Inflammatory macrophage treated with lipopolysaccharide for 4 hours (primary cell): Measurements from ENCODE around the gene TMC6.
"Not testable (repeated sequence)": the region's sequence is repeated elsewhere in the genome, so short reads cannot be mapped to it uniquely, and the experiment has no call there.

Experiments
- DNase-seq: peaks from one replicate; pipeline ENCODE4 v3.0.0-alpha.2; 2020

TMC6 gene

DNA sequence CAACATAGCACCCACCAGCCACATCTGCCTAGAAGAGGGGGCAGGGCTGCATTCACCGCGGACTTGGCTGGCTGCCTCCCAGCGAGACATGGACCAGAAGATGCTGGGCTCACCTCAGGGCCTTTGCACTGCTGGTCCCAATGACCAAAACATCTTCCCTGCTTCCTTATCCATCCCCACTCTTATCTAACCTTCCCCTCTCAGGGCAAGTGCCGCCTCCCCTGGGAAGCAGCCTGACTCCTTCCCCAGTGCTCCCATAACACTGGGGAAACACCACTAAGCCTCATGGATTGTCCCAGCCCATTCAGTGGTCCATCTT, 5.7 kb downstream of the TMC6 start:
- DNase-seq: no peak

DNA sequence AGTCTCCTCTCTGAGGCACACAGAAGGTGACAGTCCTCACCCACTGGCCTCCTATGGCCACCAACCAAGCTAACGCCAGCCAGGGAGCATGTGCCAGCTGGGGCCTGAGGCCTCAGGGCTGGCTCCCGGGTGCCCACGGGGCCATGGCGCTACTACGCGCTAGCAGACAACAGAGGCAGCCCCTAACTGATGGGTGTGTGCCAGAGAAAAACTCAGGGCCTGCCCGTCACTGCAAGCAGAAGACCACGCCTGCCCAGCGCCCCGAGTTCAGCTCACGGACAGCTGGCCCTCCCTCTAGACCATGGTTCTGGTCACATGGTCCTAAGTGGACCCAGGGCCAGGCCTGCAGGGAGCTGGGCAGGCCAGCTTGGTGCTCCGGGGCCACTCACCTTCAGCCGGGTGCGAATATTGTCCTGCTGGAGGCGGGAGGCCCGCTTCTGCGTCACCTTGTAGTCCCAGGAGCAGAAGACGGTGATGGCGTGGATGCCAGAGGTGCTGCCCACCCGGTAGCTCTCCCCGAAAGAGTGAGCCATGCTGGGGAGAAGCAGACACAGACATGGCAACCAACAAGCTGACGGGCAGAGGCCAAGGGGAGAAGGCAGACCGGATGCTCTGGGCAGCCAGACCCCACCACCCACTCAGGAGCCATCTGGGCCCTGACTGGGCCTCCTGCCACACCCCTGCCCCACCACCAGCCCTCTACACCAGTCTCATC, 6.2 kb downstream of the TMC6 start:
- DNase-seq: no peak

DNA sequence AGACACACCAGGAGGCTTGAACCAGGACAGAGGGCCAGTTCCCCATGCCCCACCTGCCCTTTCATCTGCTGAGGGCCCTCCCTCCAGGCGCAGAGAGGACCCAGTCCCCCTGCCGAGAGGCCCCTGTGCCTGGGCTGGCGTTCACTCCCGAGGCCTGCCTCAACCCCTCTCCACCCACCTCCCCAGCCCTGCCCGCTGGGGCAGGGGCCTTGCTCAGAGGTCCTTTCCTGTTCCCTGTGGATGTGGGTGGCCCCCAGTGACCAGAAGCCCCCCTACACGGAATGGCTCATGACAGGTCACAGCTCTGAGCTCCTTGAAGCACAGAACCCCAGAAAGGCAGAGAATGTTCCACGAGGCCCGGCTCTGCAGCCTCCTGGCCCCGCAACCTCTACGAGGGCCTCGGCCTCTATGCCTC, 6.7 kb downstream of the TMC6 start:
- DNase-seq: no peak

DNA sequence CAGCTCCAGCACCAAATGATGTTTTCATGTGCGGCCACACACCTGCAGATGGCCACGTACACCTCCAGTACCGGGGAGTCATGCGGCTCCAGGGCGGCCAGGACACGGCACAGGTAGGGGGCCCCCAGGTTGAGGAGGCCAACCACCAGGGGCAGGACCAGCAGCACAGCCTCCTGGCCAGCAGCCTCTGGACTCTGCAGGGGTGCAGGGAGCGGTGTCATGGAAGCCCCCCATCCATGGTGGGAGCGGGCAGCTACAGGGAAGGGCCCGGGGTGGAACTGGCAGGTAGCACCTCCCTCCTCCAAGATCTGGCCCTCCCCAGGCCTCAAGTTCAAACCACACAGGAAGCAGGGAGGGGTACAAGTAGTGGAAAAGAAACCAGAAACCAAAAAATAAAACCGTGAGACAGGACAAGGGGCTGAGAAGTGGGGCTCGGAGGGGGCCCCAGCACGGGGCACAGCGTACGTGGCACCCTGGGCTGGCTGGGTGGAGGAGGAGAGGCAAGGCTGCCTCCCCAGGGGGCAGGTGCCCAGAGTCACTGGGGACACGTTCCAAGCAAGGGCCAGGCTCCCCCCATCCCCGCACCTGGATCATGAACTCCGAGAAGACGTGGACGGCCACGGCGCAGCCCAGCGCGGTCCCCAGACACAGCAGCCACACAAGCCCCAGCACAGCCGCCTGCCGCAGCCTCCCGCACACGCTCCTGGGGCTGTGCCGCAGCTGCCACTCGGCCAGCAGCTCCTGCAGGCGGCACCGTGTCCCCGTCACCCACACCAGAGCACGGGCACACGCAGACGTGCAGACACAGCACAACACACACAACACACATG, 7.4 kb downstream of the TMC6 start:
- DNase-seq: no peak

DNA sequence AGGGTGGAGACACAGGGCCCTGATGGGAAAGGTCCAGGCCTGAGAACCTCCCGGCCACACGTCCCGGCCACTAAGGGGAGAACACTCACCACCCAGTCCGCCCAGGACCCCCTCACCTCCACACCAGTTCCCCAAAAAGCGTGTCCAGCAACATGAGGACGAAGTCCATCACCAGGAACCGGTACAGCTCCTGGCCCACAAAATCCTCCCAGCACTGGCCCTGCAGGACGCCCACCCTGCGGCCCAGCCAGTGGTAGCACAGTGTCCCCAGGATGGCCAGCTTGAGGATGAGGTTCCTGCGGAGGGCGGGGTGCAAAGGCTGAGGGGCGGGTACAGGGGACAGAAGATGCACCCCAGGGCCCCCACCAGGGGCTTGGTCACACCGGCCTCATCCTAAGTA, 8.0 kb downstream of the TMC6 start:
- DNase-seq: no peak

DNA sequence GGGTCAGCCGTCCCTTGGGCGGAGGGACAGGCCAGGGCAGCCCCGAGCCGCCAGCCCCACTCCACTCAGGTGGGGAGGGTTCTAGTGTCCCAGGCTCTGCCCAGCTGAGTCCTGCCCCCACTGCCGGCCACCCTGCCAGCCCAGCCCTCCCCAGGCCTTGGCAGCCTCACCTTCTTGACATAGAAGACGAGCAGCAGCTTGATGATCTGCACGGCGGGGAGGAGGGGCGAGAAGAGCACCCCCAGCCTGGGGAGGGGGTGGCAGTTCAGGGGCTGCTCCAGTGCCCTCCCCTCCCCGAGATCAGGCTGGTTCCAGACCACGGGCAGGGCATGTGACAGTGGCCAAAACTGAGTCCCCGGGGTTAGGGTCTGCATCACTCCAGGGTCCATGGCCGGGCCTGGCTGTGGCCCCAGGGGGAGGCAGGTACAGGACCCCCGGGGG, 9.7 kb downstream of the TMC6 start:
- no peak for DNase-seq

DNA sequence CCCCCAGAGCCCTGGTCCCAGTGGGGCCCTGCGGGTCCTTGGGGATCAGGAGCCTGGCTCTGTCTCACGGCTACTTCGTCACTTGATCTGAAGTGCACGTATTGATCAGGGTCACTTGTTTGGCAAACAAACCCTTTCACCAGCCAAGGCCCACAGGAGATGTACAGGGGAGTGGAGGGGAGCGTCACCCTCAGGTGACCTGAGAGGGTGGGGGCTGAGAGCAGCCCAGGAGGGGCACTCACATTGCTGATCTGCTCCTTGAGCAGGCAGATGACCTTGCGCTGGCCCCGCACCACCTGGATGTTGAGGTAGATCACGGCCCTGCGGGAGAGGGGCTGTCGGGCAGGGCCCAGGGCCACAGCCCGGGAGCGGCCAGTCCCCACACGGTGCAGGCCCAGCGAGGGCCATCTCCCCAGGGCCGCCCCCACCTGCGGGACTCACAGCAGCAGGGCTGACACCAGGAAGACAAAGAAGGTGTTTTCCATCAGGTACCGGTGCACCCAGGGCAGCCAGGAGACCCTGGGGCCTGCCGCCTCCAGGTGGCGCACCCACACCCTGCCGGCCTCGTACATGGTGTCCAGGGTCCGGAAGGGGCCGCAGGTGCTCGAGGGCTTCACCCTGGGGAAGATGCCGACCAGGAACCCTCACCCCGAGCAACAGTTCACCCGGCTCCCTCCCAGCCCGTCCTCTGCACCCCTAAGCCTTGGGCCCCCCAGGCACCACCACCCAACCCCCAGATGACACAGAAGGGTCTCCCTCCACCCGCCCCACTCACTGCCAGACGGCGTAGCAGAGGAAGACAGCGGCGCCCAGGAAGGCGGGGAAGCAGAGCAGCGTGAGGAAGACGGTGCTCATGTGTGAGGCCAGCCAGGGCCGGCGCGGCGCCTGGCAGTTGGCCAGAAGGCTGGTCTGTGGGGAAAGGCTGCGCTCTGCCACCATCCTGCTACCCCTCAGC, 11.3 kb downstream of the TMC6 start:
- DNase-seq: no peak

DNA sequence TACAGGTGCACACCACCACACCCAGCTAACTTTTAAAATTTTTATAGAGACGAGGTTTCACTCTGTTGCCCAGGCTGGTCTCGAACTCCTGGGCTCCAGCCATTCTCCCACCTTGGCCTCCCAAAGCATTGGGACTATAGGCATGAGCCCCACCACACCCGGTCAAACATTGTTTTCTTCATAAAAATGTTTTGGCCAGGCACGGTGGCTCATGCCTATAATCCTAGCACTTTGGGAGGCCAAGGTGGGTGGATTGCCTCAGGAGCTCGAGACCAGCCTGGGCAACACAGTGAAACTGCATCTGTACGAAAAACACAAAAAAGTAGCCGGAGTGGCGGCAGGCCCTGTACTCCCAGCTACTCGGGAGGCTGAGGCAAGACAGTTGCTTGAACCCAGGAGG, 12.1 kb downstream of the TMC6 start:
- DNase-seq: no peak

DNA sequence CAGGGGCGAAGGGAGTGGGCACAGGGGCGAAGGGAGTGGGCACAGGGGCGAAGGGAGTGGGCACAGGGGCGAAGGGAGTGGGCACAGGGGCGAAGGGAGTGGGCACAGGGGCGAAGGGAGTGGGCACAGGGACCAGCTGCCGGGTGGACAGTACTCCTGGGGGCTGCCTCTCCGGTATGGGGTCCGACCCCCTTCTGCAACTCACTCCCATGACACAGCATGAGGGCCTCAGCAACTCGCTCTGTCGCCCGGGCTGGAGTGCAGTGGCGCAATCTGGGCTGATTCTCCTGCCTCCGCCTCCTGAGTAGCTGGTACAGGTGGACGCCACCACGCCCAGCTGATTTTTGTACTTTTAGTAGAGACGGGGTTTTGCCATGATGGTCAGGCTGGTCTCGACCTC, 12.8 kb downstream of the TMC6 start:
- not testable (repeated sequence) for DNase-seq

DNA sequence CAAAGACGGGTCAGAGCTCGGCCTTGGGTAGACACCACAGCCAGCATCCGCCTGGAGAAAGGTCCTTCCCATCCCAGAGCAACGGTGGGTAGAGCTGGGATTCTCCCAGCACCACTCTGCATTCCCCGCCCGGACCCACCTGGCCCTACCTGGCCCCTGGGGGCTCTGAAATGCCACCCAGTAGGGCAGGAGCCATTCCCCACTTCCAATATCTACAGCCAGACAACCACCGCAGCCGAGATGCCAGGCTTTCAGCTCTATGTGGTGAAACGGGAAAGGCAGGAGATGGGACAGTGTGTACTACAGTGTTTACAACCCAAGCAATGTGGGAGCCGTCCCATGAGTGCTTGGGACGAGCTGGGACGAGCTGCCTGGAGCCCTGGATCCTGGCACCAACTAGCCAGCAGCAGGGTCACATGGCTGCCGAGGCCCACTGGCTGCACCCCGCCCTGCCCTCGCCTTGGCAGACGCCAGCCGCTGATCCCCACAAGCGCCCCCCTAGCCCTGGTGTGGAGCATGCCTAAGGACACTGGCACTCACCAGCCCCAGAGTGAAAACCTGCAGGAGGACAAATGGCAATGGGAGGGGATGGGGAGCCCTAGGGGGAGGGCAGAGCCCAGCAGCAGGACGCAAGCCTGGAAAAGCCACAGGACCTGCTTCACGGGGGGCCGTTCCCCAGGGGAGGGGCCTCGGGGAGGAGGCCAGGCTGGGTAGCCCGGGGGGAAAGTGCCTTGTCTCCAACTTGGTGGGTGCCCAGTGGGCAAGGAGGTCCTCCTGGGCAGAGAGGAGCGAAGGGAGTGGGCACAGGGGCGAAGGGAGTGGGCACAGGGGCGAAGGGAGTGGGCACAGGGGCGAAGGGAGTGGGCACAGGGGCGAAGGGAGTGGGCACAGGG, 13.5 kb downstream of the TMC6 start:
- no peak for DNase-seq

DNA sequence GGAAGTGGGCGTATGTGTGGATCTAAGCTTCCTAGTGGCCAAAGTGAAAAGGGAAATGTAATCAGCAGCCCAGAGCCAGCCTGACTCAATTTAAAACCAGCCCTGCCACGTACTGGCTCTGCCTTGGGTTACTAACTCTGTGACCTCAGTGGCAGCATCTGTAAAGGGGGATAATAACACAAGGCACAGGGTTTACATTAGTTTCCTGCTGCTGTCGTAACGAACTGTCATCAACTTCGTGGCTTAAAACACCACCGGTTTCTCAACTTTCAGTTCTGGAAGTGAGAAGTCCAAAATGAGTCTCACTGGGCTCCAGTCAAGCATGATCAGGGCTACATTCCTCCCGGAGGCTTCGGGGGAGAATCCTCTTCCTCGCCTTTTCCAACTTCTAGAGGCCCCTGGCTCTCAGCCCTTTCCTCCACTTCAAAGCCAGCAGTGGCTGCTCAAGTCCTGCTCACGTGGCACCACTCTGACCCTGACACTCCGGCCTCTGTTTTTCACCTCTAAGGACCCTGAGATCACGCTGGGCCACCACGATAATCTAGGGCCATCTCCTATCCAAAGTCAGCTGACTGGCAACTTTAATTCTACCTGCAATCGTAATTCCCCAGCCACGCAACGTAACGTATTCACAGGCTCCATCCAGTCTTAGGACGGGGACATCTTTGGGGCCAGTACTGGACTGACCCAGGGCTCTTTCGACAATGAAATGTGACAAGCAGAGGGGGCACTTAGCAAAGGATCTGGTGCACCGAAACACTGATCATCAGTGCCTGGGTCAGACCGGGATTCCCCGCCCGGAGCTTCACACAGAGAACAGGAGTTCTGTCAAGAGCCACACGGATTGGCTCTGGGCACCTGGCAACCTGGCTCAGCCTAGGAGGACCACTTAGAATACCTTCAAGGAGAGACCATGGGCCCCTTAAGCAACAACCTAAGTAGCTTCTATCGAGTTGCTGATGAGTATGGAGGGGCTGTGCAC, 14.5 kb downstream of the TMC6 start:
- peak; percentile 83 for DNase-seq

DNA sequence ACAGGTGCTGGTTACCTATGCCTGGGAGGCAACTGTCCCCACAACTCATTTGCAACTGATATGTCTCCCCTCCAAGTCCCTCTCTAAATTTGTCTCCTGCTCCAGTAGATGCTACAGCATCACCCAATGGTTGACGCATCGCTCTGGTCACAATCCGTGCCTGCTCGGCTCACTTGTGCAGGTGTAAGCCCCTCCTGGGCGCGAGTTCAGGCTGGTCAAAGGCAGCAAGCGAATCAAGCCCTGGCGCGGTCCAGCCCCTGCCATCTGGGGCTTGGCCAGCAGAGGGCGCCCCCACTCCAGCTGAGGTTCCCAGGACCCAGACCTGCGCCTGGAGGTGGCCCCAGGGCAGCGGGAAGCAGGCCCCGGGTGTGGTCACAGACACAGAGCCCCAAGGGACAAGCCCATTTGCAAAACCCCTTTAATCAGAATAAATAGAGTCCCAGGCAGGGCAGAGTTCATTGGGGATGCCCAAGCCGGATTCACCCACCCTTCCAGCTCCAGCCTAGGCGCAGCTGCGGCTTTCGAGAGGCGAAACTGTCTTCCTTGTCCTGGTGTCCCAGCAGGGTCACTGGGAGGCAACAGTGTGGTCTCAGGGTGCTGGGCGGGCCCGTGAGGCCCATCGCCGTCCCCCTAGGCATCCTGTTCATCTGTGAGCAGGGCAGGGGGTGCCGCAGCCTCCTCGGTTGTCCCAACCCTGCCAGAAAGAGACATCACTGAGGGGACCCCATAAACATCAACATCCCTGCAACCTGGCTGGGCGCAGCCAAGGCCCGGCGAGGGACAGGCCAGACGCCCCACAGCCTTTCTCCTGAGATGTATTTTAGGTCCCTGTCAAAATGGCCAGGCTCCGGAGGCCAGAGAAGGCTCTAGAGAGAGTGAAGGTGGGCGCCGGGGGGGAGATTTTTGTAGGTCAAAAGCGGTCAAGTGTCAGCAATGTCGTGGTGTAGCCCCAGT, 15.8 kb downstream of the TMC6 start:
- peak; percentile 56 for DNase-seq

DNA sequence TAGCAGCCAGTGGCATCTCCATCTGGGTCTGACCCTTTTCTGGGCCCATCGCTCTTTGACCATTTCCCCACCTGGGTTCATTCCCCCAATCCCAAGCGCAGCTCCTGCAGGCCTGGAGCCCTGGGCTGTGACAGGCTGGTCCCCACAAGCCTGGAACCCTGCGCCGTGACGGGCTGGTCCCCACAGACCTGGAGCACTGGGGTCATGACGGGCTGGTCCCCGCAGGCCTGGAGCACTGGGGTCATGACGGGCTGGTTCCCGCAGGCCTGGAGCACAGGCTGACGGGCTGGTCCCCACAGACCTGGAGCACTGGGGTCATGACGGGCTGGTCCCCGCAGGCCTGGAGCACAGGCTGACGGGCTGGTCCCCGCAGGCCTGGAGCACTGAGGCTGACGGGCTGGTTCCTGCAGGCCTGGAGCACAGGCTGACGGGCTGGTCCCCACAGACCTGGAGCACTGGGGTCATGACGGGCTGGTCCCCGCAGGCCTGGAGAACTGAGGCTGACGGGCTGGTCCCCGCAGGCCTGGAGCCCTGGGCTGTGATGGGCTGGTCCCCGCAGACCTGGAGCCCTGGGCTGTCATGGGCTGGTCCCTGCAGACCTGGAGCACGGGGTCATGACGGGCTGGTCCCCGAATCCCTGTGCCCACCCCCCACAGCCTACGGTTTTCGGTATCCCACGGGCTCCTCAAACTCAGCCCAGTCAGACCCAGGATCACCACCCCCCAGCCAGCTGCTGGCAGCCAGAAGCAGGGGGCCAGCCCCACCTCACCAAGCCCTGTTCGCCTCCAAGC, 16.6 kb downstream of the TMC6 start:
- no peak for DNase-seq

DNA sequence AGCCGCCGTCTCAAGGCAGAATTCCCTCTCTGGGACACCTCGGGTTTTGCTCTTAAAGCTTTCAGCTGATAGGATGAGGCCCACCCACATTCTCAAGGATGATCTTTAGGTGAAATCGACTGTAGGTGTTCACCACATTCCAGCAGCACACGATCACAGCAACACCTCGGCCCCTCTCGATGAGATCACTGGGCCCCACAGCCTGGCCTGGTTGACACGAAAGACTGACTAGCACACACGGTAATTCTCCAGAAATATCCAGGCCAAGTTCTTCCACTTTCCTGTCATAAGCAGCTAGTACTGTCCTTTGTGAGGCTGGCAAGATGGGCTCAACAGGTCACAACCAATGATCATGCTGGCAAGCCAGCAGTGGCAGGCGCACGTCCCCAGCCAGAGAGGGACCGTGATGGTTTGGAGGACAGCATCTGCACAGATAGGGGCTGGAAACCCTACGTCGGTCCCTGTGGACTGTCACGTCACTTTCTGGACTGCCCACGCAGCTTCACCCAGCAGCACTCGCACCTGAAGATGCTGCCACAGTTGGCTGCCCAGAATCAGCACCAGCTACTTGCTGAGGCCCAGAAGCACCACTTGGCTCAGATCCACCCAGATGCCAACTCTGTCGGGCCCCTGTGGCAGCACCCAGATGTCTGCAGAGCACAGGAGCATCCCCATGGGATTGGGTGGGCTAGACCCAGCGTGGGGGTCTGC, 17.4 kb downstream of the TMC6 start:
- no peak for DNase-seq

DNA sequence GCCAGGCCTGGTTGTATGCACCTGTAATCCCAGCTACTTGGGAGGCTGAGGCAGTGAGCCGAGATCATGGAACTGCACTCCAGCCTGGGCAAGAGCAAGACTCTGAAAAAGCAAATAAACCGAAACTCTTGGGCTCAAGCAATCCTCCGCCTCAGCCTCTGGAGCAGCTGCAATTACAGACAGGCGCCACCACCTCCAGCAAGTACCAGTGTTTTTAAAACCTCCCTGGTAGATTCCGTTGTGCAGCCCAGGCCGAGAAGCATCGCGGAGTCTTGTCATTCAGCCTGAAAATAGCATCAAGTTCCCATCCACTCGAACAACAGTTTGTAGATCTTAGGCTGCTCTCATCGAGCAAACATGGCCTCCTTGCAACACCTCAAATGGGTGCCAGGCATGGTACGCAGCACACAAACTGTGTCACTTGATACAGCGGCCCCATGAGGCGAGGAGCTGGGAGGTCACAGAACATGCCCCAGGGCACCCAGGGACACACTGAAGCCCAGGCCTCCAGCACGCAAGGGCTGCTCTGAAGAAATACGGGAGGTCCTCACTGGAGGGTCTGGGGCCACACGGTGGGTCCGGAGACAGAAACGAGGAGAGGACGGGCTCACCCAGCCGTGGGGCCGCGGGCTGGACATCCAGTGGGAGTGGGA, 18.1 kb downstream of the TMC6 start:
- no peak for DNase-seq

DNA sequence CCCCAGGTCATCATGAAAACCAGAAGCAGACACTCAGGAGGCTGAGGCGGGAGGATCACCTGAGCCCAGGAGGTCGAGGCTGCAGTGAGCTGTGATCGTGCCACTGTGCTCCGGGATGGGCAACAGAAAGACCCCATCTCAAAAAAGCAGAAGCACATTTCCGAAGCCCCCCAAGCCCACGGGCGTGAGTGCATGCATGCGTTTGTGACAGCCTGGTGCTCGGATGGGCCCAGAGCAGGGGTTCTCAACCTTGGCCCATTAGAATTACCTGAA, 19.1 kb downstream of the TMC6 start:
- no peak for DNase-seq

DNA sequence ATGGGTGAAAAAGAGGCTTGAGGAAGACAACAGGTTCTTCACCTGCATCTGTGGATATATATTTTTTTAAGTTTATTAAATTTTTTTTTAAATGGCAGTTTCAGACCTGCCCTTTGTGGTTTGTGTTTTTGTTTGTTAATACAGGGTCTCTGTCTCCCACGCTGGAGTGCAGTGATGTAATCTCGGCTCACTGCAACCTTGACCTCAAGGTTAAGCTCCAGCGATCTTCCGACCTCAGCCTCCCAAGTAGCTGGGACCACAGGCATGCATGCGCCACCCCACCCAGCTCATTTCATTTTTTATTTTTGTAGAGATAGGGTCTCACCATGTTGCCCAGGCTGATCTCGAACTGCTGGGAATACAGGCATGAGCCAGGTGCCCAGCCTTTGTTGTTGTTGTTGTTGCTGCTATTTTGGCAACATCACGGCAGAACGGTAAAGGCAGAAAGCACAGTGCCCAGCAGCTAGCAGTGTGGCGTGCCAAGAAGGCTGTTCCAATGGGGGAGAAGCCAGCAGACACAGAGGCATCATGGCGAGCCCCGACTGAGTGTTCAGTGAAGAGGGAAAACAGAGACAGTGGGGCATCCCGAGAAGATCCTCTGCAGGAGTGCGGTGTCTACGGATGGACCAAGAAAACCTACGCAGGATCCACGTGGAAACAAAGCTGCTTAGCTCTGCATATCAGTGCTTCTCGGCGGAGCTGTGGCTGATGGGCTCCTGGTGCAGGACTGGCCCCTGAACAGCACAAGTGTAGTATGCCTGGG, 19.6 kb downstream of the TMC6 start:
- DNase-seq: no peak
